Measurements from ENCODE around the gene ZNF747.

Gene ZNF747

GRCh38 chr16:30570636-30571444 is 36.2 kb upstream of the ZNF747 start:
- peak overlapping the region; percentile 67 for H3K4me3 ChIP-seq (ENCODE audit: control insufficient read depth, low read depth, low read length)
- no peak for TF ChIP-seq CTCF (IDR thresholded peaks at IDR 0.05; ENCODE audit: control insufficient read depth, insufficient read depth, low read depth, low read length, missing control alignments)
- DNase-seq (ENCODE audit: low read depth): no peak

GRCh38 chr16:30569746-30570635 is 35.3 kb upstream of the ZNF747 start:
- DNase-seq (ENCODE audit: low read depth): no peak
- TF ChIP-seq CTCF (IDR thresholded peaks at IDR 0.05; ENCODE audit: control insufficient read depth, insufficient read depth, low read depth, low read length, missing control alignments): no peak
- no peak overlapping the region for H3K4me3 ChIP-seq (ENCODE audit: control insufficient read depth, low read depth, low read length)

GRCh38 chr16:30569281-30569680 is 34.6 kb upstream of the ZNF747 start:
- no peak for TF ChIP-seq CTCF (IDR thresholded peaks at IDR 0.05; ENCODE audit: control insufficient read depth, insufficient read depth, low read depth, low read length, missing control alignments)
- DNase-seq (ENCODE audit: low read depth): no peak
- H3K4me3 ChIP-seq (ENCODE audit: control insufficient read depth, low read depth, low read length): no peak overlapping the region

GRCh38 chr16:30567991-30568638 is 33.5 kb upstream of the ZNF747 start:
- TF ChIP-seq CTCF (IDR thresholded peaks at IDR 0.05; ENCODE audit: control insufficient read depth, insufficient read depth, low read depth, low read length, missing control alignments): no peak
- peak; percentile 92 for DNase-seq (ENCODE audit: low read depth)
- no peak overlapping the region for H3K4me3 ChIP-seq (ENCODE audit: control insufficient read depth, low read depth, low read length)

- TF ChIP-seq CTCF (IDR thresholded peaks at IDR 0.05; ENCODE audit: control insufficient read depth, insufficient read depth, low read depth, low read length, missing control alignments): no peak
- no peak overlapping the region for H3K4me3 ChIP-seq (ENCODE audit: control insufficient read depth, low read depth, low read length)
- DNase-seq (ENCODE audit: low read depth): no peak
Measured at GRCh38 chr16:30567160-30567990, 32.7 kb upstream of the ZNF747 start.

GRCh38 chr16:30566531-30566930 is 31.9 kb upstream of the ZNF747 start:
- no peak for TF ChIP-seq CTCF (IDR thresholded peaks at IDR 0.05; ENCODE audit: control insufficient read depth, insufficient read depth, low read depth, low read length, missing control alignments)
- H3K4me3 ChIP-seq (ENCODE audit: control insufficient read depth, low read depth, low read length): no peak overlapping the region
- no peak for DNase-seq (ENCODE audit: low read depth)
